Endothelial cell of umbilical vein (primary cell): ENCODE data around the gene SFTA2. TPM values are rescaled to one million over a fixed set of nuclear protein-coding genes. Genes with fewer than 3 reads are reported as not detected.

ENCODE experiments used
- BruUV-seq: library from RNA; stranded (reverse); fragments of 400-500 nt; replicated peaks from 2 replicates; lab custom pipeline; 2021; lab: Mats Ljungman, UMichigan
- CTCF ChIA-PET: fragments of 300-600, 350-600 bp; sonication (Branson Sonifier 250); formaldehyde crosslinking; loops from one replicate; lab custom pipeline; 2021; ENCODE audit warnings: antibody characterized with exemption, inconsistent platforms; lab: Charles Lee
- POLR2A ChIA-PET: fragments of 300-600, 350-600 bp; sonication (Branson Sonifier 250); formaldehyde crosslinking; loops from one replicate; lab custom pipeline; 2021; ENCODE audit warnings: antibody characterized with exemption, inconsistent platforms; lab: Charles Lee
- DNase-seq: peaks from one replicate; pipeline ENCODE4 v3.0.0-alpha.2; 2011; ENCODE audit warnings: low read depth, low spot score
- FAIRE-seq: peaks from 2 replicates; lab custom pipeline; 2011; peaks lifted over from hg19 to GRCh38; lab: Jason Lieb, UNC
- H2AFZ ChIP-seq: 2 replicates; pipeline ENCODE4 v1.6.0; 2012; ENCODE audit warnings: low read depth, low read length, control low read depth, inconsistent platforms
- H3K27ac ChIP-seq: 2 replicates; pipeline ENCODE4 v1.5.1; 2011; ENCODE audit warnings: low read depth, mild to moderate bottlenecking, control low read depth, low read length, moderate library complexity; ENCODE audit not compliant: insufficient read depth
- H3K27me3 ChIP-seq, 2 experiments: 2 replicates each; pipeline versions ENCODE4 v1.6.0 to v1.6.1; 2011; ENCODE audit warnings: low read length in 2 of 2, mixed read lengths in 1 of 2; ENCODE audit not compliant: control insufficient read depth in 2 of 2, insufficient read depth in 2 of 2
- H3K36me3 ChIP-seq, 2 experiments: 2 replicates in 1 of 2; 3 replicates in 1 of 2; pipeline ENCODE4 v1.5.1; 2011; ENCODE audit warnings: low read length in 2 of 2, mild to moderate bottlenecking in 1 of 2, moderate library complexity in 1 of 2; ENCODE audit not compliant: control insufficient read depth in 2 of 2, insufficient read depth in 2 of 2; ENCODE audit errors: extremely low read depth in 1 of 2
- H3K4me1 ChIP-seq: 3 replicates; pipeline ENCODE4 v1.5.1; 2011; ENCODE audit warnings: mild to moderate bottlenecking, low read length; ENCODE audit not compliant: control insufficient read depth, insufficient read depth; ENCODE audit errors: extremely low read depth
- H3K4me2 ChIP-seq: 2 replicates; pipeline ENCODE4 v1.6.1; 2011; ENCODE audit warnings: low read length, control low read depth, mixed read lengths; ENCODE audit not compliant: insufficient read depth
- H3K4me3 ChIP-seq, 3 experiments: fragments of 200-600 bp in 1 of 3; sonication (generic), shearing (Covaris generic) in 1 of 3; replicated peaks in 1 of 3; 2 replicates each; pipeline ENCODE4 v1.5.1; 2011 to 2016; ENCODE audit warnings: control low read depth in 3 of 3, low read length in 3 of 3, mild to moderate bottlenecking in 2 of 3, inconsistent platforms in 1 of 3, low read depth in 1 of 3, moderate library complexity in 1 of 3; ENCODE audit not compliant: insufficient read depth in 1 of 3
- H3K79me2 ChIP-seq: 2 replicates; pipeline ENCODE4 v1.6.0; 2012; ENCODE audit warnings: low read length, inconsistent platforms; ENCODE audit not compliant: control insufficient read depth, insufficient read depth
- H3K9ac ChIP-seq: replicated peaks from 2 replicates; pipeline ENCODE3; 2011; ENCODE audit warnings: low read length, control low read depth; ENCODE audit not compliant: insufficient read depth; ENCODE audit errors: extremely low read depth
- H3K9me1 ChIP-seq: replicated peaks from 3 replicates; pipeline ENCODE4 v1.6.0; 2011; ENCODE audit warnings: mild to moderate bottlenecking, low read length; ENCODE audit not compliant: control insufficient read depth, insufficient read depth; ENCODE audit errors: extremely low read depth
- H3K9me3 ChIP-seq: replicated peaks from 2 replicates; pipeline ENCODE4 v1.5.1; 2012; ENCODE audit warnings: low read length, inconsistent platforms; ENCODE audit not compliant: control insufficient read depth, insufficient read depth
- H4K20me1 ChIP-seq: replicated peaks from 2 replicates; pipeline ENCODE3; 2011; ENCODE audit warnings: mild to moderate bottlenecking, low read length; ENCODE audit not compliant: control insufficient read depth, insufficient read depth; ENCODE audit errors: extremely low read depth
- EZH2 ChIP-seq: IDR thresholded peaks from 2 replicates; pipeline ENCODE4 v1.6.1; 2012; ENCODE audit warnings: borderline replicate concordance, low read depth, mild to moderate bottlenecking, moderate library complexity, low read length, inconsistent platforms; ENCODE audit not compliant: severe bottlenecking
- FOS ChIP-seq: IDR thresholded peaks from 2 replicates; pipeline ENCODE4 v1.6.1; 2011; ENCODE audit warnings: mild to moderate bottlenecking, low read length, moderate library complexity, borderline replicate concordance; ENCODE audit not compliant: insufficient read depth
- GATA2 ChIP-seq: IDR thresholded peaks from 2 replicates; pipeline ENCODE4 v1.7.0; 2011; ENCODE audit warnings: low read depth, mild to moderate bottlenecking, moderate library complexity, mixed read lengths, low read length; ENCODE audit not compliant: insufficient read length, insufficient read depth
- JUN ChIP-seq: IDR thresholded peaks from 2 replicates; pipeline ENCODE4 v1.6.1; 2011; ENCODE audit warnings: borderline replicate concordance, low read depth; ENCODE audit not compliant: insufficient read length, insufficient read depth
- MYC ChIP-seq: IDR thresholded peaks from one replicate; pipeline ENCODE4 v1.6.1; 2011; ENCODE audit warnings: mild to moderate bottlenecking, low read depth, low read length
- POLR2A ChIP-seq: IDR thresholded peaks from 2 replicates; pipeline ENCODE4 v1.6.1; 2012; ENCODE audit warnings: low read depth, mild to moderate bottlenecking, control low read depth, low read length
- POLR2AphosphoS5 ChIP-seq: IDR thresholded peaks from 2 replicates; pipeline ENCODE4 v1.6.1; 2012; ENCODE audit warnings: low read depth, mild to moderate bottlenecking, control low read depth, low read length, moderate library complexity; ENCODE audit not compliant: insufficient read depth
- dilution Hi-C: fragments of 300-500 bp; cut with MboI; formaldehyde crosslinking; loops from one replicate; pipeline ENCODE4 v1.15.0; 2019; ENCODE audit warnings: low sequenced_read_pairs; ENCODE audit not compliant: extremely low pct_ligation_motif_present
- intact Hi-C: fragments of 100-400 bp; cut with micrococcal nuclease; formaldehyde crosslinking; loops from one replicate; pipeline ENCODE4 v1.10.0; 2022
- polyA plus RNA-seq, 4 experiments: library from polyadenylated mRNA; depleted of rRNA in 3 of 4; stranded (reverse) in 3 of 4; unstranded in 1 of 4; fragments of >200 nt; gene quantifications; 2 replicates each; pipeline versions ENCODE4 v1.2.1 to v1.2.3, GENCODE V29; 2011 to 2012; ENCODE audit warnings: missing spikeins in 1 of 4
- total RNA-seq: library from RNA; stranded (reverse); gene quantifications from 2 replicates; pipeline ENCODE4 v1.2.3, GENCODE V29; 2021
- TF ChIP-seq, protein P1 (sequence below): IDR thresholded peaks from 2 replicates; pipeline ENCODE4 v1.6.1; 2011; ENCODE audit not compliant: insufficient read depth, insufficient read length
- TF ChIP-seq, protein P2 (sequence below), 2 donors: IDR thresholded peaks; 1 replicate in 1 of 2; 2 replicates in 1 of 2; pipeline ENCODE4 v1.5.1; 2011; ENCODE audit warnings: low read length in 2 of 2, mild to moderate bottlenecking in 2 of 2, moderate library complexity in 2 of 2, control low read depth in 1 of 2, inconsistent platforms in 1 of 2, low read depth in 1 of 2; ENCODE audit not compliant: insufficient read depth in 1 of 2; ENCODE audit errors: extremely low read depth in 1 of 2

SFTA2 gene
- total and polyA plus RNA-seq, 2 donors (not counting 3 experiments of a cell fraction or from before 2014, with no cell fraction given): not detected

DNA sequence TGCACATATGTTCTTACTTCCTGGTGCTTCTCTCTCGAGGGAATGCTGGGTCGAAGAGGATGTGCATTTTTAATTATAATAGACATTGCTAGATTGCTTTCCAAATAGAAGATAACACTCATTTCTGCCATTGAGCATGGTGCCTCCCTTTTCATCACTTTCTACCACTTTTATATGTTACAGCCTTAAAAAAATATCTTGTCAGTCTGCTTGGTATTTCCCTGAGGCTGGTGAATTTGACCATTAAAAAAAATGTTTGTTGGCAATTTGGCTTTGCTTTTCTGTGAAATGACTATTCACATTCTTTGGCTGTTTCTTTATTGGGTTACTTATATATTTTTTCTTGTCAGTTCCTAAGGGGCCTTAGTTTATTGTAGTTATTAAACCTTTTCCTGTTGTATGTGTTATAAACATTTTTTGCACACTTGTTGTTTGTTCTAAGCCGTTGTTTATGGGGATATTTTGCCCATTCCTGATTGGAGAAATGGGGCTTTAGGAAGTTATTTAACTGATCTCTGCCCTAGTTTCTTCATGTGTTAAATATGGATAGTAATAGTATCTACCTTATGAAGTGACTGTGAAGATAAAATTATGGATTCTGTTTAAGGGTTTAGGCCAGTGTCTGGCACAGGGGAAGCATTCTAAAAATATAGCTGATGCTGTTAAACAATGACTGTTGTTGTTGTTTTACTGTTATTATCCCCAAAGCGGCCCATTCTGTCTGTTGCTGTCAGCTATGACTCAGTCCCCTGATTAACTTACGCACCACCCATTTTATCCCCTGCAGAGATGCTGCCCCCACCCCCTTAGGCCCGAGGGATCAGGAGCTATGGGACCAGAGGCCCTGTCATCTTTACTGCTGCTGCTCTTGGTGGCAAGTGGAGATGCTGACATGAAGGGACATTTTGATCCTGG lies 43.8 kb downstream of the SFTA2 start:
- Histone ChIP-seq H3K4me2 (no peak overlapping the region), H3K79me2 (no peaks in the 10 kb centered on the region), H4K20me1 (no peaks in the 10 kb centered on the region), H3K4me1 (no peaks in the 10 kb centered on the region), H3K4me3 (no peak overlapping the region), H3K9me1 (no peaks in the 10 kb centered on the region), H3K9me3 (no peaks in the 10 kb centered on the region), H3K27me3 (no peaks in the 10 kb centered on the region), H3K27ac (no peak overlapping the region), H3K36me3 (no peaks in the 10 kb centered on the region), H3K9ac (no peak overlapping the region), H2AFZ (no peak overlapping the region)
- intact Hi-C loops (no loop called here), dilution Hi-C loops (loop anchor here (25.0 kb wide), 1 partner anchor 151 kb away; the partner anchor contains the start of genes FLOT1 and IER3)
- TF ChIP-seq, protein P1, sequence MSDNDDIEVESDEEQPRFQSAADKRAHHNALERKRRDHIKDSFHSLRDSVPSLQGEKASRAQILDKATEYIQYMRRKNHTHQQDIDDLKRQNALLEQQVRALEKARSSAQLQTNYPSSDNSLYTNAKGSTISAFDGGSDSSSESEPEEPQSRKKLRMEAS: no peak
- no peak for TF ChIP-seq MYC
- TF ChIP-seq POLR2AphosphoS5: no peak
- BruUV-seq: no TSS peak
- ChIA-PET CTCF (interaction anchor here (1.0 to 2.5 kb wide), 2 partner anchors 16 to 199 kb away, joined by 3 to 8 read pairs; no protein-coding TSS in a partner anchor), POLR2A (no interaction called here)
- DNase-seq: no peak
- peak; percentile 26 for FAIRE-seq

DNA sequence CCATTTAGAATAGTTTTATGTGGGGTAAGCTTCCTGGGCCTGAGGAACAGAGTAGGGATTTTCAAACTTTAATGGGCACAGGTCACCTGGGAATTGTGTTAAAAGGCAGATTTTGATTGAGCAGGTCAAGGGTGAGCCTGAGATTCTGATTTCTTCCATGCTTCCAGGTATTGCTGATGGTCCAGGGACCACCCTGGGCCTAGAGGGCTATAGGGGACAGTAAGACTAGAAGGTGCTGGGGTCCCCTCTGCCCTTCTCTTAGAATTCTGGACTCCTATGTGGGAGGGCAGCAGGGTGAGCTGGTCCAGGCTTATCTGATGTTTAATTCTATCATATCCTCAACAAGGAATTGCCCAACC lies 45.1 kb downstream of the SFTA2 start:
- no peaks in the 10 kb centered on the region for H3K36me3 ChIP-seq
- H2AFZ ChIP-seq: no peak overlapping the region
- DNase-seq (no peak), FAIRE-seq (no peak)
- H3K27ac ChIP-seq: no peak overlapping the region
- BruUV-seq: no TSS peak
- no peaks in the 10 kb centered on the region for H4K20me1 ChIP-seq
- intact Hi-C loops (no loop called here), dilution Hi-C loops (loop anchor here (25.0 kb wide), 1 partner anchor 150 kb away; the partner anchor contains the start of genes FLOT1 and IER3)
- H3K79me2 ChIP-seq: no peaks in the 10 kb centered on the region
- ChIA-PET POLR2A (no interaction called here), CTCF (interaction anchor here (1.0 to 7.0 kb wide), 2 partner anchors 200 to 201 kb away, joined by 3 to 36 read pairs; no protein-coding TSS in a partner anchor)
- no peak overlapping the region for H3K9ac ChIP-seq
- no peaks in the 10 kb centered on the region for H3K9me3 ChIP-seq
- no peak for TF ChIP-seq POLR2AphosphoS5
- TF ChIP-seq MYC: no peak
- TF ChIP-seq GATA2: no peak
- TF ChIP-seq, protein P2, sequence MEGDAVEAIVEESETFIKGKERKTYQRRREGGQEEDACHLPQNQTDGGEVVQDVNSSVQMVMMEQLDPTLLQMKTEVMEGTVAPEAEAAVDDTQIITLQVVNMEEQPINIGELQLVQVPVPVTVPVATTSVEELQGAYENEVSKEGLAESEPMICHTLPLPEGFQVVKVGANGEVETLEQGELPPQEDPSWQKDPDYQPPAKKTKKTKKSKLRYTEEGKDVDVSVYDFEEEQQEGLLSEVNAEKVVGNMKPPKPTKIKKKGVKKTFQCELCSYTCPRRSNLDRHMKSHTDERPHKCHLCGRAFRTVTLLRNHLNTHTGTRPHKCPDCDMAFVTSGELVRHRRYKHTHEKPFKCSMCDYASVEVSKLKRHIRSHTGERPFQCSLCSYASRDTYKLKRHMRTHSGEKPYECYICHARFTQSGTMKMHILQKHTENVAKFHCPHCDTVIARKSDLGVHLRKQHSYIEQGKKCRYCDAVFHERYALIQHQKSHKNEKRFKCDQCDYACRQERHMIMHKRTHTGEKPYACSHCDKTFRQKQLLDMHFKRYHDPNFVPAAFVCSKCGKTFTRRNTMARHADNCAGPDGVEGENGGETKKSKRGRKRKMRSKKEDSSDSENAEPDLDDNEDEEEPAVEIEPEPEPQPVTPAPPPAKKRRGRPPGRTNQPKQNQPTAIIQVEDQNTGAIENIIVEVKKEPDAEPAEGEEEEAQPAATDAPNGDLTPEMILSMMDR (IDR thresholded peaks at IDR 0.05; ENCODE audit: extremely low read depth in 1 of 2, insufficient read depth in 1 of 2, low read depth in 1 of 2, low read length in 2 of 2): no peak
- TF ChIP-seq JUN: no peak
- no peak for TF ChIP-seq EZH2
- TF ChIP-seq, protein P1: no peak
- TF ChIP-seq POLR2A: no peak
- TF ChIP-seq FOS: no peak
- no peak overlapping the region for H3K4me2 ChIP-seq
- no peaks in the 10 kb centered on the region for H3K27me3 ChIP-seq
- H3K4me1 ChIP-seq: no peaks in the 10 kb centered on the region
- H3K9me1 ChIP-seq: no peaks in the 10 kb centered on the region
- no peak overlapping the region for H3K4me3 ChIP-seq
